ENCODE measurements around the gene NIPBL.
"Not testable (repeated sequence)": the region's sequence is repeated elsewhere in the genome, so short reads cannot be mapped to it uniquely, and the experiment has no call there.

NIPBL gene

DNA sequence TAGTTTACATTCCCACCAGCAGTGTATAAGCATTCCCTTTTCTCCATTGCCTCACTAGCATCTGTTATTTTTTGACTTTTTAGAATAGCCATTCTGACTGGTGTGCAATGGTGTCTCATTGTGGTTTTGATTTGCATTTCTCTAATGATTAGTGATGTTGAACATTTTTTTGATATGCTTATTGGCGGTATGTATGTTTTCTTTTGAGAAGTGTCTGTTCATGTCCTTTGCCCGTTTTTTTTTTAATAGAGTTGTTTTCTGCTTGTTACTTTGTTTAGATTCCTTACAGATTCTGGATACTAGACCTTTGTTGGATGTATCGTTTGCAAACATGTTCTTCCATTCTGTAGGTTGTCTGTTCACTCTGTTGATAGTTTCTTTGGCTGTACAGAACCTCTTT, 25.3 kb downstream of the NIPBL start:
- H3K36me3 Mint-ChIP-seq (ENCODE audit: low read depth): peaks cover 40% of the 10 kb centered on the region
- no peak for TF ChIP-seq CTCF (IDR thresholded peaks at IDR 0.05; ENCODE audit: unreplicated experiment in 3 of 3)
- H3K27ac Mint-ChIP-seq: no peak overlapping the region
- H3K4me3 Mint-ChIP-seq: no peak overlapping the region
- H3K4me1 Mint-ChIP-seq: peaks cover 9% of the 10 kb centered on the region
- no peaks in the 10 kb centered on the region for H3K27me3 Mint-ChIP-seq (ENCODE audit: low read depth)
- peaks cover 27% of the 10 kb centered on the region for H3K9me3 Mint-ChIP-seq

GRCh38 chr5:36902353-36902752, 25.8 kb downstream of the NIPBL start:
- Mint-ChIP-seq H3K36me3 (ENCODE audit: low read depth) (peaks cover 37% of the 10 kb centered on the region), H3K9me3 (peaks cover 25% of the 10 kb centered on the region), H3K4me1 (peaks cover 6% of the 10 kb centered on the region), H3K27ac (no peak overlapping the region), H3K27me3 (ENCODE audit: low read depth) (no peaks in the 10 kb centered on the region), H3K4me3 (no peak overlapping the region)
- no peak for TF ChIP-seq CTCF (IDR thresholded peaks at IDR 0.05; ENCODE audit: unreplicated experiment in 3 of 3)

DNA sequence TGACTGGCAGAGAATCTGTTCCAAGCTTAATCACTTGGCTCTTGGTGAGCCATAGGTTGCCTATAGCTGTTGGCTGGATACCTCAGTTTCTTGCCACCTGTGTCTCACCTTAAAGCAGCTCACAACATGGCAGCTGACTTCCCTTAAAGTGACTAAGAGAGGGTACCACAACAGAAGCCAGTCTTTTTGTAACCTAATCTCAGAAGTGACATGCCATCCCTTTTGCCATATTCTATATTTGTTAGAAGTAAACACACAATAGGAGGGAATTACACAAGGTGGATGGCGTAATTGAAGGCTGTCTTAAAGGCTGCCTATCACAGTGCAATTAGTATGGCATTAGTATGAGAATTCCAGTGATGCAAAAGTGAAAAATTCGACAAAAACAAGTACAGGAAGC, 28.1 kb downstream of the NIPBL start:
- TF ChIP-seq CTCF (IDR thresholded peaks at IDR 0.05; ENCODE audit: unreplicated experiment in 3 of 3): no peak
- H3K4me3 Mint-ChIP-seq: no peak overlapping the region
- H3K27me3 Mint-ChIP-seq (ENCODE audit: low read depth): no peaks in the 10 kb centered on the region
- H3K27ac Mint-ChIP-seq: no peak overlapping the region
- H3K9me3 Mint-ChIP-seq: peaks cover 23% of the 10 kb centered on the region
- no peaks in the 10 kb centered on the region for H3K4me1 Mint-ChIP-seq
- peaks cover 34% of the 10 kb centered on the region for H3K36me3 Mint-ChIP-seq (ENCODE audit: low read depth)

- peaks cover 8% of the 10 kb centered on the region for H3K36me3 Mint-ChIP-seq (ENCODE audit: low read depth)
- no peak for TF ChIP-seq CTCF (IDR thresholded peaks at IDR 0.05; ENCODE audit: unreplicated experiment in 3 of 3)
- H3K4me3 Mint-ChIP-seq: no peak overlapping the region
- H3K9me3 Mint-ChIP-seq: no peaks in the 10 kb centered on the region
- H3K27me3 Mint-ChIP-seq (ENCODE audit: low read depth): no peaks in the 10 kb centered on the region
- H3K27ac Mint-ChIP-seq: no peak overlapping the region
- no peaks in the 10 kb centered on the region for H3K4me1 Mint-ChIP-seq
Measured at GRCh38 chr5:36908544-36909260, 32.1 kb downstream of the NIPBL start.

GRCh38 chr5:36915653-36916052, 39.1 kb downstream of the NIPBL start:
- Mint-ChIP-seq H3K27ac (no peak overlapping the region), H3K36me3 (ENCODE audit: low read depth) (peaks cover 5% of the 10 kb centered on the region), H3K4me3 (no peak overlapping the region), H3K9me3 (no peaks in the 10 kb centered on the region), H3K27me3 (ENCODE audit: low read depth) (no peaks in the 10 kb centered on the region), H3K4me1 (peaks cover 2% of the 10 kb centered on the region)
- TF ChIP-seq CTCF (IDR thresholded peaks at IDR 0.05; ENCODE audit: unreplicated experiment in 3 of 3): no peak

DNA sequence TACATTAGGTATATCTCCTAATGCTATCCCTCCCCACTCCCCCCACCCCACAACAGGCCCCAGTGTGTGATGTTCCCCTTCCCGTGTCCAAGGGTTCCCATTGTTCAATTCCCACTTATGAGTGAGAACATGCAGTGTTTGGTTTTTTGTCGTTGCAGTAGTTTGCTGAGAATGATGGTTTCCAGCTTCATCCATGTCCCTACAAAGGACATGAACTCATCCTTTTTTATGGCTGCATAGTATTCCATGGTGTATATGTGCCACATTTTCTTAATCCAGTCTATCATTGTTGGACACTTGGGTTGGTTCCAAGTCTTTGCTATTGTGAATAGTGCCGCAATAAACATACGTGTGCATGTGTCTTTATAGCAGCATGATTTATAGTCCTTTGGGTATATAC, 40.0 kb downstream of the NIPBL start:
- not testable (repeated sequence) for H3K27me3 Mint-ChIP-seq (ENCODE audit: low read depth); H3K4me1 Mint-ChIP-seq; H3K27ac Mint-ChIP-seq; H3K9me3 Mint-ChIP-seq; H3K36me3 Mint-ChIP-seq (ENCODE audit: low read depth); H3K4me3 Mint-ChIP-seq

GRCh38 chr5:36917358-36917757, 40.8 kb downstream of the NIPBL start:
- not testable (repeated sequence) for H3K4me1 Mint-ChIP-seq; H3K27me3 Mint-ChIP-seq (ENCODE audit: low read depth); H3K27ac Mint-ChIP-seq; H3K36me3 Mint-ChIP-seq (ENCODE audit: low read depth); H3K4me3 Mint-ChIP-seq; H3K9me3 Mint-ChIP-seq

Data from nephron (organoid).